Mesodermal cell (in vitro differentiated cells): ENCODE results near the gene AP2A2.

Experiments used
- H3K27ac ChIP-seq: 2 replicates; pipeline ENCODE4 v1.7.0; 2013; ENCODE audit warnings: mild to moderate bottlenecking, low read depth, low read length, moderate library complexity; ENCODE audit not compliant: severe bottlenecking
- H3K36me3 ChIP-seq: 2 replicates; pipeline ENCODE4 v1.7.1; 2013; ENCODE audit warnings: mild to moderate bottlenecking, low read length, moderate library complexity; ENCODE audit not compliant: control insufficient read depth, insufficient read depth
- H3K4me1 ChIP-seq: one replicate; pipeline ENCODE4 v1.7.1; 2013; ENCODE audit warnings: mild to moderate bottlenecking, low read length; ENCODE audit not compliant: insufficient read depth, control insufficient read depth, poor library complexity, severe bottlenecking
- H3K4me3 ChIP-seq: 2 replicates; pipeline ENCODE4 v1.7.0; 2013; ENCODE audit warnings: low read length, control low read depth, mild to moderate bottlenecking; ENCODE audit not compliant: insufficient read depth, poor library complexity, severe bottlenecking; ENCODE audit errors: extremely low read depth
- H3K9me3 ChIP-seq: 2 replicates; pipeline ENCODE4 v1.7.1; 2013; ENCODE audit warnings: mild to moderate bottlenecking, low read length, moderate library complexity; ENCODE audit not compliant: control insufficient read depth
- WGBS, 2 experiments: methylation state at CpG; one replicate each; pipeline ENCODE4 v1.1.5; 2013; ENCODE audit warnings: missing lambda C conversion rate in 2 of 2; ENCODE audit not compliant: insufficient coverage in 2 of 2; 5-methylcytosine and 5-hydroxymethylcytosine counted together

AP2A2 gene

GRCh38 chr11:1038361-1038760, 112.7 kb downstream of the AP2A2 start:
- Histone ChIP-seq H3K27ac (no peak overlapping the region), H3K9me3 (no peaks in the 10 kb centered on the region), H3K4me3 (no peak overlapping the region), H3K4me1 (no peaks in the 10 kb centered on the region), H3K36me3 (no peaks in the 10 kb centered on the region)
- 87 to 97% methylated on average over 6 to 10 of the region's 10 CpGs for WGBS, 2 experiments

GRCh38 chr11:1038921-1039320, 113.3 kb downstream of the AP2A2 start:
- 89 to 91% methylated on average over 10 to 11 of the region's 12 CpGs for WGBS, 2 experiments
- Histone ChIP-seq H3K27ac (no peak overlapping the region), H3K36me3 (no peaks in the 10 kb centered on the region), H3K4me3 (no peak overlapping the region), H3K4me1 (no peaks in the 10 kb centered on the region), H3K9me3 (no peaks in the 10 kb centered on the region)

- Histone ChIP-seq H3K36me3 (no peaks in the 10 kb centered on the region), H3K9me3 (no peaks in the 10 kb centered on the region), H3K4me3 (no peak overlapping the region), H3K27ac (no peak overlapping the region), H3K4me1 (no peaks in the 10 kb centered on the region)
- WGBS, 2 experiments, result 90 to 95% methylated on average over 29 to 31 of the region's 32 CpGs
Measured at GRCh38 chr11:1039481-1040427, 114.1 kb downstream of the AP2A2 start.

GRCh38 chr11:1040428-1041148, 114.9 kb downstream of the AP2A2 start:
- H3K4me3 ChIP-seq, result no peak overlapping the region
- no peak overlapping the region for H3K27ac ChIP-seq
- WGBS, 2 experiments, result 88 to 93% methylated on average over 11 to 13 of the region's 16 CpGs
- no peaks in the 10 kb centered on the region for H3K36me3 ChIP-seq
- no peaks in the 10 kb centered on the region for H3K4me1 ChIP-seq
- no peaks in the 10 kb centered on the region for H3K9me3 ChIP-seq

- Histone ChIP-seq H3K36me3 (no peaks in the 10 kb centered on the region), H3K4me3 (no peak overlapping the region), H3K27ac (no peak overlapping the region), H3K4me1 (no peaks in the 10 kb centered on the region), H3K9me3 (no peaks in the 10 kb centered on the region)
- WGBS, 2 experiments, result 96 to 97% methylated on average over 6 of the region's 8 CpGs
Measured at GRCh38 chr11:1041149-1041467, 115.4 kb downstream of the AP2A2 start.

- Histone ChIP-seq H3K9me3 (no peaks in the 10 kb centered on the region), H3K4me1 (no peaks in the 10 kb centered on the region), H3K36me3 (no peaks in the 10 kb centered on the region), H3K27ac (no peak overlapping the region), H3K4me3 (no peak overlapping the region)
- WGBS, 2 experiments, result 82 to 92% methylated on average over 6 to 8 of the region's 9 CpGs
Measured at GRCh38 chr11:1041471-1041870, 115.8 kb downstream of the AP2A2 start.

- no peaks in the 10 kb centered on the region for H3K9me3 ChIP-seq
- H3K4me3 ChIP-seq, result no peak overlapping the region
- 81 to 94% methylated on average over 13 to 17 of the region's 18 CpGs for WGBS, 2 experiments
Measured at GRCh38 chr11:1041936-1042608, 116.4 kb downstream of the AP2A2 start.

GRCh38 chr11:1042626-1043562, 117.2 kb downstream of the AP2A2 start:
- Histone ChIP-seq H3K36me3 (no peaks in the 10 kb centered on the region), H3K9me3 (no peaks in the 10 kb centered on the region), H3K4me3 (no peak overlapping the region), H3K27ac (no peak overlapping the region), H3K4me1 (no peaks in the 10 kb centered on the region)
- 92 to 93% methylated on average over 25 to 26 of the region's 26 CpGs for WGBS, 2 experiments

More at GRCh38 chr11:1041936-1042608, 116.4 kb downstream of the AP2A2 start:
- no peaks in the 10 kb centered on the region for H3K36me3 ChIP-seq
- H3K27ac ChIP-seq, result no peak overlapping the region
- H3K4me1 ChIP-seq, result no peaks in the 10 kb centered on the region

DNA sequence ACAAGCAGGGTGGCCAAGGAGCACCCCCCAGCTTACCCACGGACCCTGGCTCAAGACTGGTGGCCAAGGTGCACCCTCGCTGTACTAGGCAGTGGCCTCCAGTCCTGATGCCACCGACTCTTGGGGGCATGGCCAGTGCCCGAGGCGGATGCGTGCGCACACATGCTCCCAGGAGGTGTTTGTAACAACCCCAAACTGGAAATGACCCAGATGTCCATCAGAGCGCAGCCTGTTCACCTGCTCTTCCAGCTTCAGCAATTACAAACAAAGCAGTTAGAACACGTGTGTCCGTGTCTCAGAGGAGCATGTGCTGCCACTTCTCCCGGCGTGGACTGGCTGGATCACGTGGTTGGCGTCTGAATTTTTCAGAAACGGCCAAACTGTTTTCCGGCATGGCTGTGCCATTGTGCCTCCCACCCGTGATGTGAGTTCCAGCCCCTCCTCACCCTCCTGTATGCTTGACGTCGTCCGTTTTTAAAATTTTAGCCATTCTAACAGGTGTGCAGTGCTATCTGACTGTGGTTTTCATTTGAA, 118.0 kb downstream of the AP2A2 start:
- no peaks in the 10 kb centered on the region for H3K9me3 ChIP-seq
- no peak overlapping the region for H3K27ac ChIP-seq
- no peak overlapping the region for H3K4me3 ChIP-seq
- no peaks in the 10 kb centered on the region for H3K36me3 ChIP-seq
- H3K4me1 ChIP-seq, result no peaks in the 10 kb centered on the region
- WGBS, 2 experiments, result 91 to 92% methylated on average over 19 to 20 of the region's 20 CpGs

DNA sequence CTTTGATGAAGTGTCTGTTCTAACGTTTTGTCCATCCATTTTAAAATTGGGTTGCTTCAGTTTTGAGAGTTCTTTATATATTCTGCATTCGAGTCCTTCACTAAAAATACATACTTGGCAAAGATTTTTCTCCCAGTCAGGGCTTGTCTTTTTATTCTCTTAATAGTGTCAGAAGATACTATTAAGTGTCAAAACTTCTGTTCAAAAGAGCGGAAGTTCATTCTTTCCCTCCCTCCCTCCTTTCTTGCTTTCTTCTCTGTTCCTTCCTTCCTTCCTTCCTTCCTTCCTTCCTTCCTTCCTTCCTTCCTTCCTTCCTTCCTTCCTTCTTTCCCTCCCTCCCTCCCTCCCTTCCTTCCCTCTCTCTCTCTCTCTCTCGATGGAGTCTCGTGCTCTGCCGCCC, 118.5 kb downstream of the AP2A2 start:
- Histone ChIP-seq H3K9me3 (no peaks in the 10 kb centered on the region), H3K4me3 (no peak overlapping the region), H3K36me3 (no peaks in the 10 kb centered on the region), H3K27ac (no peak overlapping the region), H3K4me1 (no peaks in the 10 kb centered on the region)
- 57 to 88% methylated on average over 1 to 4 of the region's 6 CpGs for WGBS, 2 experiments
